Endothelial cell of umbilical vein (primary cell): ENCODE results near the gene PRRX2. TPM values are rescaled to one million over a fixed set of nuclear protein-coding genes. Genes with fewer than 3 reads are reported as not detected.

Source experiments
- BruUV-seq: library from RNA; stranded (reverse); fragments of 400-500 nt; replicated peaks from 2 replicates; lab custom pipeline; 2021; lab: Mats Ljungman, UMichigan
- CTCF ChIA-PET: fragments of 300-600, 350-600 bp; sonication (Branson Sonifier 250); formaldehyde crosslinking; loops from one replicate; lab custom pipeline; 2021; ENCODE audit warnings: antibody characterized with exemption, inconsistent platforms; lab: Charles Lee
- POLR2A ChIA-PET: fragments of 300-600, 350-600 bp; sonication (Branson Sonifier 250); formaldehyde crosslinking; loops from one replicate; lab custom pipeline; 2021; ENCODE audit warnings: antibody characterized with exemption, inconsistent platforms; lab: Charles Lee
- DNase-seq: peaks from one replicate; pipeline ENCODE4 v3.0.0-alpha.2; 2011; ENCODE audit warnings: low read depth, low spot score
- FAIRE-seq: peaks from 2 replicates; lab custom pipeline; 2011; peaks lifted over from hg19 to GRCh38; lab: Jason Lieb, UNC
- H2AFZ ChIP-seq: 2 replicates; pipeline ENCODE4 v1.6.0; 2012; ENCODE audit warnings: low read depth, low read length, control low read depth, inconsistent platforms
- H3K27ac ChIP-seq: 2 replicates; pipeline ENCODE4 v1.5.1; 2011; ENCODE audit warnings: low read depth, mild to moderate bottlenecking, control low read depth, low read length, moderate library complexity; ENCODE audit not compliant: insufficient read depth
- H3K27me3 ChIP-seq, 2 experiments: 2 replicates each; pipeline versions ENCODE4 v1.6.0 to v1.6.1; 2011; ENCODE audit warnings: low read length in 2 of 2, mixed read lengths in 1 of 2; ENCODE audit not compliant: control insufficient read depth in 2 of 2, insufficient read depth in 2 of 2
- H3K36me3 ChIP-seq, 2 experiments: 2 replicates in 1 of 2; 3 replicates in 1 of 2; pipeline ENCODE4 v1.5.1; 2011; ENCODE audit warnings: low read length in 2 of 2, mild to moderate bottlenecking in 1 of 2, moderate library complexity in 1 of 2; ENCODE audit not compliant: control insufficient read depth in 2 of 2, insufficient read depth in 2 of 2; ENCODE audit errors: extremely low read depth in 1 of 2
- H3K4me1 ChIP-seq: 3 replicates; pipeline ENCODE4 v1.5.1; 2011; ENCODE audit warnings: mild to moderate bottlenecking, low read length; ENCODE audit not compliant: control insufficient read depth, insufficient read depth; ENCODE audit errors: extremely low read depth
- H3K4me2 ChIP-seq: 2 replicates; pipeline ENCODE4 v1.6.1; 2011; ENCODE audit warnings: low read length, control low read depth, mixed read lengths; ENCODE audit not compliant: insufficient read depth
- H3K4me3 ChIP-seq, 3 experiments: fragments of 200-600 bp in 1 of 3; sonication (generic), shearing (Covaris generic) in 1 of 3; replicated peaks in 1 of 3; 2 replicates each; pipeline ENCODE4 v1.5.1; 2011 to 2016; ENCODE audit warnings: control low read depth in 3 of 3, low read length in 3 of 3, mild to moderate bottlenecking in 2 of 3, inconsistent platforms in 1 of 3, low read depth in 1 of 3, moderate library complexity in 1 of 3; ENCODE audit not compliant: insufficient read depth in 1 of 3
- H3K79me2 ChIP-seq: 2 replicates; pipeline ENCODE4 v1.6.0; 2012; ENCODE audit warnings: low read length, inconsistent platforms; ENCODE audit not compliant: control insufficient read depth, insufficient read depth
- H3K9ac ChIP-seq: replicated peaks from 2 replicates; pipeline ENCODE3; 2011; ENCODE audit warnings: low read length, control low read depth; ENCODE audit not compliant: insufficient read depth; ENCODE audit errors: extremely low read depth
- H3K9me1 ChIP-seq: replicated peaks from 3 replicates; pipeline ENCODE4 v1.6.0; 2011; ENCODE audit warnings: mild to moderate bottlenecking, low read length; ENCODE audit not compliant: control insufficient read depth, insufficient read depth; ENCODE audit errors: extremely low read depth
- H3K9me3 ChIP-seq: replicated peaks from 2 replicates; pipeline ENCODE4 v1.5.1; 2012; ENCODE audit warnings: low read length, inconsistent platforms; ENCODE audit not compliant: control insufficient read depth, insufficient read depth
- H4K20me1 ChIP-seq: replicated peaks from 2 replicates; pipeline ENCODE3; 2011; ENCODE audit warnings: mild to moderate bottlenecking, low read length; ENCODE audit not compliant: control insufficient read depth, insufficient read depth; ENCODE audit errors: extremely low read depth
- EZH2 ChIP-seq: IDR thresholded peaks from 2 replicates; pipeline ENCODE4 v1.6.1; 2012; ENCODE audit warnings: borderline replicate concordance, low read depth, mild to moderate bottlenecking, moderate library complexity, low read length, inconsistent platforms; ENCODE audit not compliant: severe bottlenecking
- FOS ChIP-seq: IDR thresholded peaks from 2 replicates; pipeline ENCODE4 v1.6.1; 2011; ENCODE audit warnings: mild to moderate bottlenecking, low read length, moderate library complexity, borderline replicate concordance; ENCODE audit not compliant: insufficient read depth
- GATA2 ChIP-seq: IDR thresholded peaks from 2 replicates; pipeline ENCODE4 v1.7.0; 2011; ENCODE audit warnings: low read depth, mild to moderate bottlenecking, moderate library complexity, mixed read lengths, low read length; ENCODE audit not compliant: insufficient read length, insufficient read depth
- JUN ChIP-seq: IDR thresholded peaks from 2 replicates; pipeline ENCODE4 v1.6.1; 2011; ENCODE audit warnings: borderline replicate concordance, low read depth; ENCODE audit not compliant: insufficient read length, insufficient read depth
- MYC ChIP-seq: IDR thresholded peaks from one replicate; pipeline ENCODE4 v1.6.1; 2011; ENCODE audit warnings: mild to moderate bottlenecking, low read depth, low read length
- dilution Hi-C: fragments of 300-500 bp; cut with MboI; formaldehyde crosslinking; loops from one replicate; pipeline ENCODE4 v1.15.0; 2019; ENCODE audit warnings: low sequenced_read_pairs; ENCODE audit not compliant: extremely low pct_ligation_motif_present
- intact Hi-C: fragments of 100-400 bp; cut with micrococcal nuclease; formaldehyde crosslinking; loops from one replicate; pipeline ENCODE4 v1.10.0; 2022
- polyA plus RNA-seq, 4 experiments: library from polyadenylated mRNA; depleted of rRNA in 3 of 4; stranded (reverse) in 3 of 4; unstranded in 1 of 4; fragments of >200 nt; gene quantifications; 2 replicates each; pipeline versions ENCODE4 v1.2.1 to v1.2.3, GENCODE V29; 2011 to 2012; ENCODE audit warnings: missing spikeins in 1 of 4
- total RNA-seq: library from RNA; stranded (reverse); gene quantifications from 2 replicates; pipeline ENCODE4 v1.2.3, GENCODE V29; 2021
- TF ChIP-seq, protein P1 (sequence below), 2 donors: IDR thresholded peaks; 1 replicate in 1 of 2; 2 replicates in 1 of 2; pipeline ENCODE4 v1.5.1; 2011; ENCODE audit warnings: low read length in 2 of 2, mild to moderate bottlenecking in 2 of 2, moderate library complexity in 2 of 2, control low read depth in 1 of 2, inconsistent platforms in 1 of 2, low read depth in 1 of 2; ENCODE audit not compliant: insufficient read depth in 1 of 2; ENCODE audit errors: extremely low read depth in 1 of 2
- TF ChIP-seq, protein P2 (sequence below): IDR thresholded peaks from 2 replicates; pipeline ENCODE4 v1.6.1; 2011; ENCODE audit not compliant: insufficient read depth, insufficient read length

The PRRX2 gene
- total and polyA plus RNA-seq, 2 donors (not counting 3 experiments of a cell fraction or from before 2014, with no cell fraction given): 0.19 to 0.77 TPM

DNA sequence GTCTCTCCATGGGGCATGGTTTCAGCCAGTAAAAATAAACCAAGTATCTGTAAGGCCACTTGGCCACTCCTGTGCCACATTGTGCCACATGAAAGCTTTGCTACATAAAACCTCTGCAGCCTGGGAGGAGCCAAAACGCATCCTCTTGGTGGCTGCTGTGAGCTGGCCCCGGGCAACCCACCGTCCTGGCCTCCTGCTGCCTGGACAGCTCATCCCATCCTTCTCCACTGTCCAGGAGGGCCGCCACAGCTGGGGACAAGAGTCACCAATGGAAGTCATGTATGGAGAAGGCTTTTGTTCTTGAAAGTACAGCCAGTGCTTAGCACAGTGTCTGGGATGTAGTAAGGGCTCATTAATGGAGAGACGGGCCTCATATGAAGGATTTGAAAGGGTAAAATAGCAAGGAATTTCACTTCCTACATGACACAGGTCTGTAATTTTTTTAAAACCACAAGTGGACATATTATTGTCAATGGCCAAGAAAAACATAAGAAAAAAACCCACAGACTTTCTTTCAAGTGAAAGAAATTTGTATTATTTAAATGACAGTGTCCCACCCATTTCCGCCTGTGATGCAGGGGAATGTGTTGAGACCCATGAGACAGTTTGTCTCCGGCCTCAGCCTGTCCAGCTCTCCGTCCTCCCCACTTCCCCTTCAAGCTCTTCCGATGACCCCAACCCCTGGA is 80.8 kb downstream of the PRRX2 start:
- no peak overlapping the region for H3K27ac ChIP-seq
- no peak overlapping the region for H3K9ac ChIP-seq
- H4K20me1 ChIP-seq: no peaks in the 10 kb centered on the region
- POLR2A ChIA-PET: interaction anchor here (0.6 kb wide), 1 partner anchor 407 kb away, joined by 10 read pairs; no protein-coding TSS in a partner anchor
- TF ChIP-seq MYC: no peak
- TF ChIP-seq EZH2: no peak
- TF ChIP-seq GATA2: no peak
- TF ChIP-seq, protein P1, sequence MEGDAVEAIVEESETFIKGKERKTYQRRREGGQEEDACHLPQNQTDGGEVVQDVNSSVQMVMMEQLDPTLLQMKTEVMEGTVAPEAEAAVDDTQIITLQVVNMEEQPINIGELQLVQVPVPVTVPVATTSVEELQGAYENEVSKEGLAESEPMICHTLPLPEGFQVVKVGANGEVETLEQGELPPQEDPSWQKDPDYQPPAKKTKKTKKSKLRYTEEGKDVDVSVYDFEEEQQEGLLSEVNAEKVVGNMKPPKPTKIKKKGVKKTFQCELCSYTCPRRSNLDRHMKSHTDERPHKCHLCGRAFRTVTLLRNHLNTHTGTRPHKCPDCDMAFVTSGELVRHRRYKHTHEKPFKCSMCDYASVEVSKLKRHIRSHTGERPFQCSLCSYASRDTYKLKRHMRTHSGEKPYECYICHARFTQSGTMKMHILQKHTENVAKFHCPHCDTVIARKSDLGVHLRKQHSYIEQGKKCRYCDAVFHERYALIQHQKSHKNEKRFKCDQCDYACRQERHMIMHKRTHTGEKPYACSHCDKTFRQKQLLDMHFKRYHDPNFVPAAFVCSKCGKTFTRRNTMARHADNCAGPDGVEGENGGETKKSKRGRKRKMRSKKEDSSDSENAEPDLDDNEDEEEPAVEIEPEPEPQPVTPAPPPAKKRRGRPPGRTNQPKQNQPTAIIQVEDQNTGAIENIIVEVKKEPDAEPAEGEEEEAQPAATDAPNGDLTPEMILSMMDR (IDR thresholded peaks at IDR 0.05; ENCODE audit: extremely low read depth in 1 of 2, insufficient read depth in 1 of 2, low read depth in 1 of 2, low read length in 2 of 2): no peak
- no peak for TF ChIP-seq JUN
- no peak for TF ChIP-seq FOS
- TF ChIP-seq, protein P2, sequence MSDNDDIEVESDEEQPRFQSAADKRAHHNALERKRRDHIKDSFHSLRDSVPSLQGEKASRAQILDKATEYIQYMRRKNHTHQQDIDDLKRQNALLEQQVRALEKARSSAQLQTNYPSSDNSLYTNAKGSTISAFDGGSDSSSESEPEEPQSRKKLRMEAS: no peak
- peaks cover 0 to 3% of the 10 kb centered on the region in 2 experiments for H3K27me3 ChIP-seq
- intact Hi-C loops (no loop called here), dilution Hi-C loops (no loop called here)
- H3K36me3 ChIP-seq: no peaks in the 10 kb centered on the region
- no peaks in the 10 kb centered on the region for H3K9me3 ChIP-seq
- no peaks in the 10 kb centered on the region for H3K79me2 ChIP-seq
- H3K4me1 ChIP-seq: no peaks in the 10 kb centered on the region
- FAIRE-seq: no peak
- CTCF ChIA-PET: interaction anchor here (0.7 to 1.4 kb wide), 3 partner anchors 9 to 38 kb away, joined by 3 to 4 read pairs (median 3); no protein-coding TSS in a partner anchor
- H3K9me1 ChIP-seq: no peaks in the 10 kb centered on the region
- H2AFZ ChIP-seq: no peak overlapping the region
- no peak overlapping the region for H3K4me3 ChIP-seq
- no peak for DNase-seq
- BruUV-seq: no TSS peak
- no peak overlapping the region for H3K4me2 ChIP-seq
